ENCODE measurements around the gene FLYWCH1. TPM values are rescaled to one million over a fixed set of nuclear protein-coding genes. Genes with fewer than 3 reads are reported as not detected.
A peak's percentile ranks its signal among the peaks of the same experiment; 100 is the strongest.
"Not testable (repeated sequence)": the region's sequence is repeated elsewhere in the genome, so short reads cannot be mapped to it uniquely, and the experiment has no call there.

Gene FLYWCH1
- total RNA-seq, 2 donors from 2014 or later = 31.5 to 37.8 TPM

- H3K27me3 ChIP-seq = no peaks in the 10 kb centered on the region
- DNase-seq (ENCODE audit: low spot score) = no peak
- TF ChIP-seq CTCF (IDR thresholded peaks at IDR 0.05) = no peak
These were observed 14.9 kb downstream of the FLYWCH1 start for GRCh38 chr16:2926650-2926999.

GRCh38 chr16:2927010-2927646 lies 15.4 kb downstream of the FLYWCH1 start:
- Histone ChIP-seq H3K9me3 (no peaks in the 10 kb centered on the region), H3K4me1 (peaks cover 0 to 8% of the 10 kb centered on the region in 2 donors), H3K36me3 (peaks cover 24% of the 10 kb centered on the region), H3K27ac (no peak overlapping the region), H3K27me3 (no peaks in the 10 kb centered on the region), H3K4me3 (peak overlapping the region in 1 of 2 donors; percentile 21)
- peak; percentile 91 to 97 for TF ChIP-seq CTCF (IDR thresholded peaks at IDR 0.05)
- DNase-seq (ENCODE audit: low spot score) = peak; percentile 96

More at GRCh38 chr16:2926650-2926999, 14.9 kb downstream of the FLYWCH1 start:
- Histone ChIP-seq H3K27ac (no peak overlapping the region), H3K36me3 (peaks cover 24% of the 10 kb centered on the region), H3K9me3 (no peaks in the 10 kb centered on the region), H3K4me3 (peak overlapping the region in 1 of 2 donors; percentile 21), H3K4me1 (peaks cover 0 to 8% of the 10 kb centered on the region in 2 donors)

DNA sequence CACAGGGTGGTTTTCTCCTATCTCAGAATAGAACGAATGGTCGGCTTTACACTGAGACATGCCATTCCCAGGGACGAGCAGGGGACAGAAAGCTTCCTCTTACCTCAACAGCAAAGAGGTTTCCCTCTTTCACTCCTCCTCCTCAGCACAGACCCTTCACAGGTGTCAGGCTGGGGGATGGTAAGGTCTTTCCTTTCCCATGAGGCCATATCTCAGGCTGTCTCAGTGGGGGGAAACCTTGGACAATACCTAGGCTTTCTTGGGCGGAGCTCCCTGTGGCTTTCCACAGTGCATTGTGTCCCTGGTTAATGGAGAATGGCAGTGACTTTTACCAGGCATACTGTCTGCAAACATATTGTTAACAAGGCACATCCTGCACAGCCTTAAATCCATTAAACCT lies 16.4 kb downstream of the FLYWCH1 start:
- not testable (repeated sequence) for DNase-seq (ENCODE audit: low spot score); H3K4me1 ChIP-seq; H3K4me3 ChIP-seq; H3K27ac ChIP-seq; H3K27me3 ChIP-seq; H3K9me3 ChIP-seq
- H3K36me3 ChIP-seq = peaks cover 20% of the 10 kb centered on the region

DNA sequence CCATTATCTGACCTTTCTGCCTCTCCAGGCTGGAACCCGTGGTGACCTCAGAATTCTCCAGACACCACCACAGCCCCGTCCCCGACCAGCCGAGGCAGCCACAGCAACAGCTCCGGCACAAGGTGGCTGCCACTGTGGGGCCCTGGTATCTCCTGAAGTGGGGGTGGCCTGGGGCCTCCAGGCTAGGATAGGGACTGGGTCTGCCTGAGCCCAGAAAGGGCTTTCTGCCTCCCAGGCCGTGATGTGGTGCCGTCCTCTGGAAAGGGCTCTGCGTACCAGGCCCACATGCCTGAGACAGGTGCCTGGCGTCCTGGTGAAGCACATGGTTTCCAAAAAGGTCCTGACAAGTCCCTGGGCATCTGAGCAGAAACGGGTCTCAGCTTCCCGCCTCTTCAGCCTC lies 17.1 kb downstream of the FLYWCH1 start:
- Histone ChIP-seq H3K9me3 (no peaks in the 10 kb centered on the region), H3K36me3 (peaks cover 27% of the 10 kb centered on the region), H3K27ac (no peak overlapping the region), H3K27me3 (no peaks in the 10 kb centered on the region), H3K4me3 (no peak overlapping the region), H3K4me1 (peaks cover 0 to 8% of the 10 kb centered on the region in 2 donors)
- TF ChIP-seq CTCF (IDR thresholded peaks at IDR 0.05) = no peak
- no peak for DNase-seq (ENCODE audit: low spot score)

GRCh38 chr16:2929693-2930092 lies 18.0 kb downstream of the FLYWCH1 start:
- no peak for TF ChIP-seq CTCF (IDR thresholded peaks at IDR 0.05)
- H3K27me3 ChIP-seq = no peaks in the 10 kb centered on the region
- no peak for DNase-seq (ENCODE audit: low spot score)
- H3K9me3 ChIP-seq = no peaks in the 10 kb centered on the region
- H3K36me3 ChIP-seq = peaks cover 36% of the 10 kb centered on the region
- no peak overlapping the region for H3K4me3 ChIP-seq
- H3K27ac ChIP-seq = no peak overlapping the region
- H3K4me1 ChIP-seq = peaks cover 0 to 8% of the 10 kb centered on the region in 2 donors

GRCh38 chr16:2930236-2930635 lies 18.5 kb downstream of the FLYWCH1 start:
- no peak for TF ChIP-seq CTCF (IDR thresholded peaks at IDR 0.05)
- no peak overlapping the region for H3K4me3 ChIP-seq
- no peaks in the 10 kb centered on the region for H3K9me3 ChIP-seq
- H3K27ac ChIP-seq = no peak overlapping the region
- peaks cover 41% of the 10 kb centered on the region for H3K36me3 ChIP-seq
- no peaks in the 10 kb centered on the region for H3K27me3 ChIP-seq
- DNase-seq (ENCODE audit: low spot score) = no peak
- H3K4me1 ChIP-seq = peaks cover 0 to 8% of the 10 kb centered on the region in 2 donors

- H3K36me3 ChIP-seq = peaks cover 47% of the 10 kb centered on the region
- not testable (repeated sequence) for H3K27ac ChIP-seq; H3K4me1 ChIP-seq; H3K27me3 ChIP-seq; H3K4me3 ChIP-seq; H3K9me3 ChIP-seq; DNase-seq (ENCODE audit: low spot score)
These were observed 19.6 kb downstream of the FLYWCH1 start for GRCh38 chr16:2931231-2931914.

Data from right atrium auricular region (tissue), 2 donors.